GM12878 (cell line): Measurements from ENCODE around the gene XIRP1. TPM values are rescaled to one million over a fixed set of nuclear protein-coding genes. Genes with fewer than 3 reads are reported as not detected.

ENCODE experiments used
- ATAC-seq: fragments of 200-7000 bp; cut with Tn5 transposase; 3 replicates; pipeline ENCODE4 v1.9.1; 2020; ENCODE audit warnings: mild to moderate bottlenecking, moderate library complexity
- BruUV-seq: library from RNA; stranded (reverse); fragments of 400-500 nt; replicated peaks from 2 replicates; lab custom pipeline; 2021; lab: Mats Ljungman, UMichigan
- CTCF ChIA-PET: fragments of 300-600 bp; sonication (Branson Sonifier 250); formaldehyde crosslinking; extraction: SDS; loops from one replicate; lab custom pipeline; 2021; ENCODE audit warnings: inconsistent platforms; lab: Yijun Ruan, JAX
- POLR2A ChIA-PET: fragments of 350-600 bp; formaldehyde crosslinking; extraction: SDS; loops from one replicate; lab custom pipeline; 2021; ENCODE audit warnings: inconsistent platforms; lab: Charles Lee
- RAD21 ChIA-PET: fragments of 300-600 bp; sonication (Branson Sonifier 250); formaldehyde crosslinking; loops from one replicate; lab custom pipeline; 2023; ENCODE audit warnings: antibody characterized with exemption; ENCODE audit not compliant: unreplicated experiment; lab: Charles Lee
- SMC1A ChIA-PET: fragments of 300-600 bp; sonication (Branson Sonifier 250); formaldehyde crosslinking; loops from one replicate; lab custom pipeline; 2023; ENCODE audit not compliant: unreplicated experiment, uncharacterized antibody; lab: Charles Lee
- DNase-seq: peaks from one replicate; pipeline ENCODE4 v3.0.0-alpha.2; 2011; ENCODE audit warnings: low read depth, low spot score
- FAIRE-seq: peaks from 3 replicates; lab custom pipeline; 2011; peaks lifted over from hg19 to GRCh38; lab: Jason Lieb, UNC
- H2AFZ ChIP-seq: 2 replicates; pipeline ENCODE4 v1.6.0; 2011; ENCODE audit warnings: low read depth, low read length, control low read depth; ENCODE audit not compliant: control insufficient read depth
- H3K27ac ChIP-seq: 2 replicates; pipeline ENCODE4 v1.5.1; 2011; ENCODE audit warnings: control low read depth; ENCODE audit not compliant: control insufficient read depth, insufficient read depth
- H3K27me3 ChIP-seq, 2 experiments: replicated peaks in 1 of 2; 2 replicates each; pipeline versions ENCODE4 v1.6.0 to v1.6.1; 2011; ENCODE audit warnings: low read length in 1 of 2; ENCODE audit not compliant: control insufficient read depth in 2 of 2, insufficient read depth in 2 of 2
- H3K36me3 ChIP-seq, 2 experiments: 2 replicates each; pipeline ENCODE4 v1.5.1; 2011; ENCODE audit warnings: low read length in 1 of 2; ENCODE audit not compliant: control insufficient read depth in 2 of 2, insufficient read depth in 2 of 2
- H3K4me1 ChIP-seq: 2 replicates; pipeline ENCODE4 v1.6.1; 2011; ENCODE audit warnings: mild to moderate bottlenecking, low read length, moderate library complexity, mixed read lengths; ENCODE audit not compliant: control insufficient read depth, insufficient read depth
- H3K4me2 ChIP-seq: 2 replicates; pipeline ENCODE4 v1.6.0; 2011; ENCODE audit warnings: control low read depth; ENCODE audit not compliant: control insufficient read depth, insufficient read depth
- H3K4me3 ChIP-seq: fragments of 200-600 bp; sonication (generic); 2 replicates; pipeline ENCODE4 v1.5.1; 2016
- H3K79me2 ChIP-seq: 2 replicates; pipeline ENCODE4 v1.6.0; 2011; ENCODE audit warnings: low read length; ENCODE audit not compliant: control insufficient read depth, insufficient read depth
- H3K9ac ChIP-seq: 2 replicates; pipeline ENCODE4 v1.8.0; 2011; ENCODE audit warnings: low read length, control low read depth, mixed read lengths; ENCODE audit not compliant: control insufficient read depth, insufficient read depth
- H3K9me3 ChIP-seq: replicated peaks from 3 replicates; pipeline ENCODE4 v1.5.1; 2011; ENCODE audit warnings: mild to moderate bottlenecking, low read length; ENCODE audit not compliant: control insufficient read depth, insufficient read depth
- H4K20me1 ChIP-seq: 2 replicates; pipeline ENCODE4 v1.6.0; 2011; ENCODE audit not compliant: control insufficient read depth, insufficient read depth
- ETV6 ChIP-seq, 2 experiments: fragments of 450-650 bp in 1 of 2; IDR thresholded peaks in 1 of 2; conservative IDR thresholded peaks in 1 of 2; 2 replicates each; pipeline ENCODE4 v1.6.1; 2014; ENCODE audit warnings: antibody characterized with exemption in 1 of 2, borderline replicate concordance in 1 of 2, low read depth in 1 of 2, mild to moderate bottlenecking in 1 of 2, moderate library complexity in 1 of 2
- HDAC6 ChIP-seq: fragments of 200-600 bp; sonication (generic); IDR thresholded peaks from one replicate; pipeline ENCODE4 v1.8.0; 2017; ENCODE audit warnings: antibody characterized with exemption; ENCODE audit not compliant: unreplicated experiment
- NRF1 ChIP-seq: conservative IDR thresholded peaks from 2 replicates; pipeline ENCODE4 v1.6.1; 2011; ENCODE audit warnings: mild to moderate bottlenecking, low read depth, low read length, improper control_type of control experiment
- POLR2AphosphoS5 ChIP-seq: IDR thresholded peaks from 2 replicates; pipeline ENCODE4 v1.6.1; 2011; ENCODE audit warnings: mild to moderate bottlenecking, low read length, inconsistent platforms
- SREBF1 ChIP-seq: IDR thresholded peaks from 2 replicates; pipeline ENCODE4 v1.6.1; 2012; ENCODE audit warnings: mild to moderate bottlenecking, low read length
- ZBED1 ChIP-seq: IDR thresholded peaks from 2 replicates; pipeline ENCODE4 v1.6.1; 2016; ENCODE audit warnings: borderline replicate concordance
- ZZZ3 ChIP-seq: IDR thresholded peaks from 2 replicates; pipeline ENCODE4 v1.6.1; 2011; ENCODE audit warnings: low read depth; ENCODE audit not compliant: control insufficient read depth, insufficient read length
- WGBS: methylation state at CpG from one replicate; pipeline ENCODE4 v1.1.6; 2016; ENCODE audit warnings: low lambda C conversion rate; ENCODE audit not compliant: insufficient replicate concordance, insufficient coverage; ENCODE audit errors: missing lambda C conversion rate; 5-methylcytosine and 5-hydroxymethylcytosine counted together
- in situ Hi-C: fragments of 300-500 bp; cut with MboI; formaldehyde crosslinking; loops from 9 replicates; pipeline ENCODE4 v1.14.3; 2018; ENCODE audit warnings: mixed read lengths
- intact Hi-C: fragments of 100-400 bp; cut with micrococcal nuclease; formaldehyde crosslinking; loops from one replicate; pipeline ENCODE4 v1.14.2; 2022; ENCODE audit not compliant: unreplicated experiment
- polyA plus RNA-seq, 11 experiments: library from polyadenylated mRNA; depleted of rRNA in 4 of 11; unstranded in 6 of 11; stranded (reverse) in 5 of 11; fragments of >200 nt; fragmentation: Nextera tagmentation in 4 of 11; fragmentation: Illumina TruSeq in 1 of 11; extraction: Ambion mirVana in 4 of 11; extraction: Trizol in 1 of 11; gene quantifications; 1 replicate in 1 of 11; 2 replicates in 10 of 11; pipeline versions ENCODE4 v1.2.1 to v1.2.3, GENCODE V29; 2011 to 2016; ENCODE audit warnings: inconsistent platforms in 2 of 11, missing spikeins in 2 of 11, low read depth in 1 of 11
- total RNA-seq, 4 experiments: library from RNA; depleted of rRNA in 3 of 4; stranded (reverse); fragments of >200 nt in 3 of 4; fragmentation: Illumina TruSeq in 1 of 4; extraction: Trizol in 1 of 4; gene quantifications; 2 replicates each; pipeline versions ENCODE4 v1.2.1 to v1.2.3, GENCODE V29; 2013 to 2021
- TF ChIP-seq, protein P1 (sequence below): IDR thresholded peaks from 2 replicates; pipeline ENCODE4 v1.6.1; 2012; ENCODE audit warnings: mild to moderate bottlenecking, low read depth, low read length
- TF ChIP-seq, protein P2 (sequence below): fragments of 450-650 bp; conservative IDR thresholded peaks from 2 replicates; pipeline ENCODE4 v1.6.1; 2017; ENCODE audit warnings: mild to moderate bottlenecking, moderate library complexity
- TF ChIP-seq, protein P3 (sequence below): IDR thresholded peaks from 2 replicates; pipeline ENCODE4 v1.6.1; 2012; ENCODE audit warnings: improper control_type of control experiment, low read depth, low read length; ENCODE audit not compliant: insufficient replicate concordance

XIRP1 gene
- total and polyA plus RNA-seq, 10 of the 15 experiments (the other 5 are each of a cell fraction or from before 2014, with no cell fraction given): 0.03 to 0.38 (median 0.08) TPM; not detected in 1

DNA sequence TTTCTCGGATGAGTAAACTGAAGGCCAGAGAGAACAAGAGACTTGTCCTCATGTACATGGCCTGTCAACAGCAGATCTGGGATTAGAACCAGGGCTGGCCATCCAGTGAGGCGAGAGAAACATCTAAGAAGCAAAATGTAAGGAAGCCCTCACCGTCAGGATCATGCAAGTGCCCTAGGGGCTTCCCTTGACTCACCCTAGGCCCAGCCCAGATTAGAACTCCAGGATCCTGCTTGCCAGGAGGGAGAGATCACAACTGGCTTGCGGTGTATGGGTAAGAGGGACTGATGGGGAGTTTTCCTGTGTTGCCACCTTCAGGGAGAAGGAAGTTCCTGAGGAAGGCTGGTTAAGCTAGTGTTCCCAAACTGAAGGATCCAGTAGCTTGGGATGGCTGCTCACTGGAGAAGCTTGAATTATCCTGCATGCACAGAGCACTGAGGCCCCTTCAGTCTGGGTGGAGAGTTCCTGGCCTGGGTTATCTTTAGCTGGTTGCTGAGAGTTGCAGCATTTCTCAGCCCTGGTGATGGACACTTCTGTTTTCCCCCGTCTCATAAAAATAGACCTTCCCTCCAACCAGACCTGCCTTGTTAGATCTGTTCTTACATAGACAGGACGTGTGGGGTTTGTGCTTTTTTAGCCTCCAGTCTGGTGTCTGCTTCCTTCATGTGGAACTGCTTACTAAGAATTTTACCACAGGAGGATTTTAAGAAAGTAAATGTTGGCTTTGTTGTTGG, 28.2 kb upstream of the XIRP1 start (continued):
- TF ChIP-seq, protein P1, sequence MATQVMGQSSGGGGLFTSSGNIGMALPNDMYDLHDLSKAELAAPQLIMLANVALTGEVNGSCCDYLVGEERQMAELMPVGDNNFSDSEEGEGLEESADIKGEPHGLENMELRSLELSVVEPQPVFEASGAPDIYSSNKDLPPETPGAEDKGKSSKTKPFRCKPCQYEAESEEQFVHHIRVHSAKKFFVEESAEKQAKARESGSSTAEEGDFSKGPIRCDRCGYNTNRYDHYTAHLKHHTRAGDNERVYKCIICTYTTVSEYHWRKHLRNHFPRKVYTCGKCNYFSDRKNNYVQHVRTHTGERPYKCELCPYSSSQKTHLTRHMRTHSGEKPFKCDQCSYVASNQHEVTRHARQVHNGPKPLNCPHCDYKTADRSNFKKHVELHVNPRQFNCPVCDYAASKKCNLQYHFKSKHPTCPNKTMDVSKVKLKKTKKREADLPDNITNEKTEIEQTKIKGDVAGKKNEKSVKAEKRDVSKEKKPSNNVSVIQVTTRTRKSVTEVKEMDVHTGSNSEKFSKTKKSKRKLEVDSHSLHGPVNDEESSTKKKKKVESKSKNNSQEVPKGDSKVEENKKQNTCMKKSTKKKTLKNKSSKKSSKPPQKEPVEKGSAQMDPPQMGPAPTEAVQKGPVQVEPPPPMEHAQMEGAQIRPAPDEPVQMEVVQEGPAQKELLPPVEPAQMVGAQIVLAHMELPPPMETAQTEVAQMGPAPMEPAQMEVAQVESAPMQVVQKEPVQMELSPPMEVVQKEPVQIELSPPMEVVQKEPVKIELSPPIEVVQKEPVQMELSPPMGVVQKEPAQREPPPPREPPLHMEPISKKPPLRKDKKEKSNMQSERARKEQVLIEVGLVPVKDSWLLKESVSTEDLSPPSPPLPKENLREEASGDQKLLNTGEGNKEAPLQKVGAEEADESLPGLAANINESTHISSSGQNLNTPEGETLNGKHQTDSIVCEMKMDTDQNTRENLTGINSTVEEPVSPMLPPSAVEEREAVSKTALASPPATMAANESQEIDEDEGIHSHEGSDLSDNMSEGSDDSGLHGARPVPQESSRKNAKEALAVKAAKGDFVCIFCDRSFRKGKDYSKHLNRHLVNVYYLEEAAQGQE: no peak
- TF ChIP-seq, protein P2, sequence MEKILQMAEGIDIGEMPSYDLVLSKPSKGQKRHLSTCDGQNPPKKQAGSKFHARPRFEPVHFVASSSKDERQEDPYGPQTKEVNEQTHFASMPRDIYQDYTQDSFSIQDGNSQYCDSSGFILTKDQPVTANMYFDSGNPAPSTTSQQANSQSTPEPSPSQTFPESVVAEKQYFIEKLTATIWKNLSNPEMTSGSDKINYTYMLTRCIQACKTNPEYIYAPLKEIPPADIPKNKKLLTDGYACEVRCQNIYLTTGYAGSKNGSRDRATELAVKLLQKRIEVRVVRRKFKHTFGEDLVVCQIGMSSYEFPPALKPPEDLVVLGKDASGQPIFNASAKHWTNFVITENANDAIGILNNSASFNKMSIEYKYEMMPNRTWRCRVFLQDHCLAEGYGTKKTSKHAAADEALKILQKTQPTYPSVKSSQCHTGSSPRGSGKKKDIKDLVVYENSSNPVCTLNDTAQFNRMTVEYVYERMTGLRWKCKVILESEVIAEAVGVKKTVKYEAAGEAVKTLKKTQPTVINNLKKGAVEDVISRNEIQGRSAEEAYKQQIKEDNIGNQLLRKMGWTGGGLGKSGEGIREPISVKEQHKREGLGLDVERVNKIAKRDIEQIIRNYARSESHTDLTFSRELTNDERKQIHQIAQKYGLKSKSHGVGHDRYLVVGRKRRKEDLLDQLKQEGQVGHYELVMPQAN: no peak
- TF ChIP-seq SREBF1 (no peak), POLR2AphosphoS5 (no peak)

GRCh38 chr3:39219702-39220101, 27.3 kb upstream of the XIRP1 start:
- SMC1A ChIA-PET: interaction anchor here (0.7 to 13.1 kb wide), 4 partner anchors 29 to 70 kb away, joined by 3 to 237 read pairs (median 4); no protein-coding TSS in a partner anchor
- no peaks in the 10 kb centered on the region for H3K36me3 ChIP-seq
- BruUV-seq: no TSS peak
- DNase-seq (no peak), FAIRE-seq (no peak), ATAC-seq (no peak)
- H3K79me2 ChIP-seq: no peaks in the 10 kb centered on the region
- intact Hi-C loops: loop anchor here (2.0 kb wide), 1 partner anchor 35 kb away; no protein-coding TSS in a partner anchor
- H2AFZ ChIP-seq: no peak overlapping the region
- no peak overlapping the region for H3K4me3 ChIP-seq
- POLR2A ChIA-PET: no interaction called here
- H3K4me2 ChIP-seq: no peak overlapping the region
- in situ Hi-C loops: no loop called here
- peaks cover 27% of the 10 kb centered on the region for H3K4me1 ChIP-seq
- CTCF ChIA-PET: interaction anchor here (0.6 to 15.1 kb wide), 3 partner anchors 30 to 241 kb away, joined by 3 to 389 read pairs (median 6); no protein-coding TSS in a partner anchor
- no peak overlapping the region for H3K9ac ChIP-seq
- WGBS: 83% methylated on average over 3 of the region's 3 CpGs
- H3K27me3 ChIP-seq: no peaks in the 10 kb centered on the region
- H3K27ac ChIP-seq: no peak overlapping the region
- no peaks in the 10 kb centered on the region for H4K20me1 ChIP-seq
- RAD21 ChIA-PET: interaction anchor here (1.1 to 5.1 kb wide), 3 partner anchors 36 to 68 kb away, joined by 3 to 36 read pairs (median 5); no protein-coding TSS in a partner anchor
- H3K9me3 ChIP-seq: no peaks in the 10 kb centered on the region
- TF ChIP-seq ETV6 (conservative IDR thresholded peaks at IDR 0.05 in 1 of 2, IDR thresholded peaks at IDR 0.05 in 1 of 2; ENCODE audit: borderline replicate concordance in 1 of 2, low read depth in 1 of 2): no peak
- no peak for TF ChIP-seq NRF1
- TF ChIP-seq ZBED1: no peak
- no peak for TF ChIP-seq HDAC6
- TF ChIP-seq ZZZ3: no peak
- TF ChIP-seq, protein P3, sequence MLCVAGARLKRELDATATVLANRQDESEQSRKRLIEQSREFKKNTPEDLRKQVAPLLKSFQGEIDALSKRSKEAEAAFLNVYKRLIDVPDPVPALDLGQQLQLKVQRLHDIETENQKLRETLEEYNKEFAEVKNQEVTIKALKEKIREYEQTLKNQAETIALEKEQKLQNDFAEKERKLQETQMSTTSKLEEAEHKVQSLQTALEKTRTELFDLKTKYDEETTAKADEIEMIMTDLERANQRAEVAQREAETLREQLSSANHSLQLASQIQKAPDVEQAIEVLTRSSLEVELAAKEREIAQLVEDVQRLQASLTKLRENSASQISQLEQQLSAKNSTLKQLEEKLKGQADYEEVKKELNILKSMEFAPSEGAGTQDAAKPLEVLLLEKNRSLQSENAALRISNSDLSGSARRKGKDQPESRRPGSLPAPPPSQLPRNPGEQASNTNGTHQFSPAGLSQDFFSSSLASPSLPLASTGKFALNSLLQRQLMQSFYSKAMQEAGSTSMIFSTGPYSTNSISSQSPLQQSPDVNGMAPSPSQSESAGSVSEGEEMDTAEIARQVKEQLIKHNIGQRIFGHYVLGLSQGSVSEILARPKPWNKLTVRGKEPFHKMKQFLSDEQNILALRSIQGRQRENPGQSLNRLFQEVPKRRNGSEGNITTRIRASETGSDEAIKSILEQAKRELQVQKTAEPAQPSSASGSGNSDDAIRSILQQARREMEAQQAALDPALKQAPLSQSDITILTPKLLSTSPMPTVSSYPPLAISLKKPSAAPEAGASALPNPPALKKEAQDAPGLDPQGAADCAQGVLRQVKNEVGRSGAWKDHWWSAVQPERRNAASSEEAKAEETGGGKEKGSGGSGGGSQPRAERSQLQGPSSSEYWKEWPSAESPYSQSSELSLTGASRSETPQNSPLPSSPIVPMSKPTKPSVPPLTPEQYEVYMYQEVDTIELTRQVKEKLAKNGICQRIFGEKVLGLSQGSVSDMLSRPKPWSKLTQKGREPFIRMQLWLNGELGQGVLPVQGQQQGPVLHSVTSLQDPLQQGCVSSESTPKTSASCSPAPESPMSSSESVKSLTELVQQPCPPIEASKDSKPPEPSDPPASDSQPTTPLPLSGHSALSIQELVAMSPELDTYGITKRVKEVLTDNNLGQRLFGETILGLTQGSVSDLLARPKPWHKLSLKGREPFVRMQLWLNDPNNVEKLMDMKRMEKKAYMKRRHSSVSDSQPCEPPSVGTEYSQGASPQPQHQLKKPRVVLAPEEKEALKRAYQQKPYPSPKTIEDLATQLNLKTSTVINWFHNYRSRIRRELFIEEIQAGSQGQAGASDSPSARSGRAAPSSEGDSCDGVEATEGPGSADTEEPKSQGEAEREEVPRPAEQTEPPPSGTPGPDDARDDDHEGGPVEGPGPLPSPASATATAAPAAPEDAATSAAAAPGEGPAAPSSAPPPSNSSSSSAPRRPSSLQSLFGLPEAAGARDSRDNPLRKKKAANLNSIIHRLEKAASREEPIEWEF: no peak
